Upper lobe of left lung (tissue), 4 donors: ENCODE data around the gene CACNA1S.

Experiments
- POLR2A ChIP-seq, 4 donors: fragments of 450-650 bp; IDR thresholded peaks; one replicate each; pipeline ENCODE4 v1.5.1; 2016 to 2017; ENCODE audit warnings: antibody characterized with exemption in 4 of 4, mild to moderate bottlenecking in 2 of 4
- TF ChIP-seq, protein P1 (sequence below), 6 experiments: fragments of 450-650 bp in 4 of 6; fragments of 200-600 bp in 2 of 6; sonication (generic) in 2 of 6; IDR thresholded peaks; one replicate each; pipeline ENCODE4 v1.5.1; 2016 to 2019; ENCODE audit warnings: antibody characterized with exemption in 6 of 6

DNA sequence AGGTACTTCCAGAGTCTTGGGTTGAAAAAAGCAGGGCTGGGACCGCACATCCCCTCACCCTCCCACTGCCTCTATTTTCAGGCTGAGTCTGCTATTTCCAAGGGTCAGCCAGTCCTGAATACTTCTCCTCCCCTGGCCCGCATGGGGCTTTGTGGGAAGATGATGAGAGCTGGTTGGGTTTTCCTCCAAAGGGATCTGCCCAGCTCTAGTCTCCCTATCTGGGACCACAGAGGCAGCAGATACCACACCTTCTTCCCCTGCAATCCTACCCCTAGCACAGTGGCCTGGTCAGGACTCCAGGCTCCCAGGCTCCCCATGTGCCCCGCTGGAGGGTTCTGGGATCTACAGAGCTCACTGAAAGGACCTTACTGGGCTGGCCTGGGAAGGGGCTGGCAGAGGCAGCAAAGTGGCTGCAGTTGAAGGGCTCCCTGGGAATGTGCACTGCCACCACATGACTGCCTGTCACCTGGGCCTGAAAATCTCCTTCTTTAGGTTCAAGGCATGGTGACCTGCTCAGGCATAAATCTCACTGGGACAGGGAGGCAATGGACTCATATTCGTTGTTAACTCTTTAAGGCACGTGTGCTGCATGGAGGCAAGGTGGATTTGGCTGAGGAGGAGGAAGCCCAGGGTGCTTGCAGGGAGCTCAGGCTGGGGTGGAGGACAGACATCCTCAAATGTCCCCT, 13.1 kb downstream of the CACNA1S start:
- TF ChIP-seq POLR2A (IDR thresholded peaks at IDR 0.05): no peak
- TF ChIP-seq, protein P1, sequence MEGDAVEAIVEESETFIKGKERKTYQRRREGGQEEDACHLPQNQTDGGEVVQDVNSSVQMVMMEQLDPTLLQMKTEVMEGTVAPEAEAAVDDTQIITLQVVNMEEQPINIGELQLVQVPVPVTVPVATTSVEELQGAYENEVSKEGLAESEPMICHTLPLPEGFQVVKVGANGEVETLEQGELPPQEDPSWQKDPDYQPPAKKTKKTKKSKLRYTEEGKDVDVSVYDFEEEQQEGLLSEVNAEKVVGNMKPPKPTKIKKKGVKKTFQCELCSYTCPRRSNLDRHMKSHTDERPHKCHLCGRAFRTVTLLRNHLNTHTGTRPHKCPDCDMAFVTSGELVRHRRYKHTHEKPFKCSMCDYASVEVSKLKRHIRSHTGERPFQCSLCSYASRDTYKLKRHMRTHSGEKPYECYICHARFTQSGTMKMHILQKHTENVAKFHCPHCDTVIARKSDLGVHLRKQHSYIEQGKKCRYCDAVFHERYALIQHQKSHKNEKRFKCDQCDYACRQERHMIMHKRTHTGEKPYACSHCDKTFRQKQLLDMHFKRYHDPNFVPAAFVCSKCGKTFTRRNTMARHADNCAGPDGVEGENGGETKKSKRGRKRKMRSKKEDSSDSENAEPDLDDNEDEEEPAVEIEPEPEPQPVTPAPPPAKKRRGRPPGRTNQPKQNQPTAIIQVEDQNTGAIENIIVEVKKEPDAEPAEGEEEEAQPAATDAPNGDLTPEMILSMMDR (IDR thresholded peaks at IDR 0.05): no peak
